ENCODE results near the gene CDIPT. TPM values are rescaled to one million over a fixed set of nuclear protein-coding genes. Genes with fewer than 3 reads are reported as not detected.

Gene CDIPT
- total RNA-seq, 2 experiments from 2014 or later = 39.5 to 43.9 TPM

DNA sequence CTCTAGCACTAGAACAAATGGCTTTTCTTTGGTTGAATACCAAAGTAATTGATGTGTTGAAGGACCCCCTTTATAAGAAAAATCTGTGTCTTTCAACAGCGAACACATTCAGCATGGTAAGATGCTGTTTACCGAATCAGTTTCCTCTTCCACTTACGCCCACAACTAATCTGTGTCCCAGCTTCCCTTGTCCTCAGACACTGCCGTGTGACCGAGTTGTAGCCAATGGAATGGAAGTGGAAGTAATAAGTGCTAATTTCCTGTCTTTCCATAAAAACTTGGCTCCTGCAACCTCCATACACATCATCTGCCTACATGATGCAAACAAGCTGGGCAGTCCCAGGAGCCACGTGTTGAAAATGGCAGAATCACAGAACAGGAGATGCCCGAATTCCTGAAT lies 10.4 kb downstream of the CDIPT start:
- POLR2A ChIA-PET = interaction anchor here (1.1 kb wide), 1 partner anchor 142 kb away, joined by 3 read pairs; no protein-coding TSS in a partner anchor
- no peak for DNase-seq
- peaks cover 6% of the 10 kb centered on the region for H3K36me3 Mint-ChIP-seq
- intact Hi-C loops (cut with micrococcal nuclease) = no loop called here
- CTCF ChIA-PET = interaction anchor here (0.9 to 1.3 kb wide), 2 partner anchors 9 to 11 kb away, joined by 3 to 4 read pairs; partner anchors contain the start of gene CDIPT
- no peak overlapping the region for H3K27ac Mint-ChIP-seq
- no peaks in the 10 kb centered on the region for H3K9me3 Mint-ChIP-seq
- H3K4me1 Mint-ChIP-seq (ENCODE audit: low read depth) = peaks cover 9% of the 10 kb centered on the region
- no peak overlapping the region for H3K4me3 Mint-ChIP-seq
- H3K27me3 Mint-ChIP-seq = no peaks in the 10 kb centered on the region

- POLR2A ChIA-PET = no interaction called here
- intact Hi-C loops (cut with micrococcal nuclease) = no loop called here
- Mint-ChIP-seq H3K4me3 (no peak overlapping the region), H3K27ac (no peak overlapping the region), H3K4me1 (ENCODE audit: low read depth) (peaks cover 9% of the 10 kb centered on the region), H3K36me3 (peaks cover 11% of the 10 kb centered on the region), H3K27me3 (no peaks in the 10 kb centered on the region), H3K9me3 (no peaks in the 10 kb centered on the region)
- no peak for DNase-seq
- CTCF ChIA-PET = interaction anchor here (0.6 to 3.6 kb wide), 3 partner anchors 24 to 184 kb away, joined by 3 to 62 read pairs (median 4); partner anchors contain the start of gene PAGR1
Observed at GRCh38 chr16:29850998-29851397, 12.0 kb downstream of the CDIPT start.

GRCh38 chr16:29849505-29849904 lies 13.5 kb downstream of the CDIPT start:
- Mint-ChIP-seq H3K4me1 (ENCODE audit: low read depth) (peaks cover 6% of the 10 kb centered on the region), H3K4me3 (no peak overlapping the region), H3K27ac (no peak overlapping the region), H3K9me3 (no peaks in the 10 kb centered on the region), H3K27me3 (no peaks in the 10 kb centered on the region), H3K36me3 (peaks cover 14% of the 10 kb centered on the region)
- DNase-seq = no peak
- POLR2A ChIA-PET = interaction anchor here (1.0 to 2.4 kb wide), 5 partner anchors 8 to 148 kb away, joined by 4 to 12 read pairs (median 5); partner anchors contain the start of gene PAGR1
- CTCF ChIA-PET = interaction anchor here (0.9 to 4.0 kb wide), 17 partner anchors 11 to 158 kb away, joined by 3 to 97 read pairs (median 8); partner anchors contain the start of genes CDIPT, MVP and PAGR1
- intact Hi-C loops (cut with micrococcal nuclease) = loop anchor here (2.0 kb wide), 1 partner anchor 29 kb away; the partner anchor contains the start of gene MVP

DNA sequence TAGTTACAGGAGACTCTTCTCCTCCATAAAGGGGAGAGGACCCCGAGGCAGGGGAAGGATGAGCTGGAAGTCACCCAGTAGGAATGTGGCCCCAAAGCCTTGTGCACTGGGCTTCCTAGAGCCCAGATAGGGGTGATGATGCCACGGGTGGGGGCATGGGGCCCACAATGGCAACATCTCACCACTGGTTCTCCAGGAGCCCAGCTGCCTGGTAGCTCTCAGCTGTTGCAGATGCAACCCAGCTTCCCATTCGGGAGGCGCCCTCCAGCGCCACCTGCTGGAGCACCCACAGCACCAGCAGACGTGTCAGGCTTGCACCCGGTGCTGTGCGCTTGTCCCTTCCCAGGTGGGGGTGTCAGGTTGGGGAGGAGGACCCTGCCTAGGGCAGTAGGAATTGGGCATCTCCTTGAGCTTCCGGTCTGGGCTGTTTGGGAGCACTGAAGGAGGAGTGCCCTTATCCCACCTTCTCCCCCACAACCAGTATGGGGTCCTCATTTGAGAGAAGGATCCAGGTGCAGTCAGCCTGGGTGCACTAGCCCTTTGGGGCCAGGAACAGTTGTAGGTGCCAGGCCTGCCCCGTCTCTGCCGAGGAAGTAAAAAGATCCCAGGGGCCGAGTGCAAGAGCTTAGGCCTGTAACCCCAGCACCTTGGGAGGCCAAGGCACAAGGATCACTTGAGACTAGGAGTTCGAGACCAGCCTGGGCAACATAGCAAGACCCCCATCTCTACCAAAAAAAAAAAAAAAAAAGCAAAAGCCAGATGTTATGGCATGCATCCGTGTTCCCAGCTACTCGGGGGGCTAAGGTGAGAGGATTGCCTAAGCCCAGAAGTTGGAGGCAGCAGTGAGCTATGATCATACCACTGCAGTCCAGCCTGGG lies 14.4 kb downstream of the CDIPT start:
- Mint-ChIP-seq H3K9me3 (no peaks in the 10 kb centered on the region), H3K27me3 (no peaks in the 10 kb centered on the region), H3K4me1 (ENCODE audit: low read depth) (peaks cover 6% of the 10 kb centered on the region), H3K36me3 (peaks cover 16% of the 10 kb centered on the region), H3K27ac (no peak overlapping the region), H3K4me3 (no peak overlapping the region)
- intact Hi-C loops (cut with micrococcal nuclease) = loop anchor here (1.0 to 2.0 kb wide), 3 partner anchors 28 to 148 kb away; partner anchors contain the start of gene MVP
- CTCF ChIA-PET = interaction anchor here (0.6 to 4.0 kb wide), 58 partner anchors 8 to 229 kb away, joined by 3 to 97 read pairs (median 4); partner anchors contain the start of genes ASPHD1, CDIPT, DOC2A and INO80E
- POLR2A ChIA-PET = interaction anchor here (1.0 to 2.4 kb wide), 7 partner anchors 9 to 148 kb away, joined by 4 to 12 read pairs (median 5); partner anchors contain the start of genes MVP and PAGR1
- DNase-seq = peak; percentile 88

- CTCF ChIA-PET = interaction anchor here (1.8 to 2.2 kb wide), 2 partner anchors 26 to 186 kb away, joined by 5 to 6 read pairs; partner anchors contain the start of gene MVP
- intact Hi-C loops (cut with micrococcal nuclease) = no loop called here
- H3K4me3 Mint-ChIP-seq = no peak overlapping the region
- H3K36me3 Mint-ChIP-seq = peaks cover 22% of the 10 kb centered on the region
- no peaks in the 10 kb centered on the region for H3K27me3 Mint-ChIP-seq
- peaks cover 6% of the 10 kb centered on the region for H3K4me1 Mint-ChIP-seq (ENCODE audit: low read depth)
- H3K27ac Mint-ChIP-seq = no peak overlapping the region
- POLR2A ChIA-PET = no interaction called here
- no peak for DNase-seq
- no peaks in the 10 kb centered on the region for H3K9me3 Mint-ChIP-seq
Observed at GRCh38 chr16:29845656-29846055, 17.4 kb downstream of the CDIPT start.

DNA sequence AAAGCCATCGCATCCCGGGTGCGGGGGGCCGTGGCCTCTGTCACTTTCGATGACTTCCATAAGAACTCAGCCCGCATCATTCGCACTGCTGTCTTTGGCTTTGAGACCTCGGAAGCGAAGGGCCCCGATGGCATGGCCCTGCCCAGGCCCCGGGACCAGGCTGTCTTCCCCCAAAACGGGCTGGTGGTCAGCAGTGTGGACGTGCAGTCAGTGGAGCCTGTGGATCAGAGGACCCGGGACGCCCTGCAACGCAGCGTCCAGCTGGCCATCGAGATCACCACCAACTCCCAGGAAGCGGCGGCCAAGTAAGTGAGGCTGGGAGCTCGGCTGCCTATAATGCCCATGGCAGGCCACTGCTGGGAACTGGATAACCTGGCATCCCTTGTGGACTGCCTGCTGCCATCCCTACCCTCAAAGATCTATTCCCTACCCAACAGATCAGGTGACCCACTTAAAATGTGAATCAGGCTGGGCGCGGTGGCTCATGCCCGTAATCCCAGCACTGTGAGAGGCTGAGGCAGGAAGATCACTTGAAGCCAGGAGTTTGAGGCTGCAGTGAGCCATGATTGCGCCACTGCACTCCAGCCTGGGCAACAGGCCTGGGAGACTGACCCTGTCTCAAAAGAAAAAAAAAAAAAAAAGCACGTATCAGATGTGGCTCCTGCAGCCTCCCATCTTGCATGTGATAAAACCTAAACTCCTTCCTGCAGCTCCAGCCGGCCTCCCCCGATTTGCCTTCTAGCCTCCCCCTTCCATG lies 18.3 kb downstream of the CDIPT start:
- POLR2A ChIA-PET = no interaction called here
- Mint-ChIP-seq H3K4me3 (no peak overlapping the region), H3K27ac (no peak overlapping the region), H3K4me1 (ENCODE audit: low read depth) (peaks cover 6% of the 10 kb centered on the region), H3K9me3 (no peaks in the 10 kb centered on the region), H3K27me3 (no peaks in the 10 kb centered on the region), H3K36me3 (peaks cover 24% of the 10 kb centered on the region)
- DNase-seq = no peak
- CTCF ChIA-PET = interaction anchor here (0.6 to 2.2 kb wide), 2 partner anchors 41 to 187 kb away, joined by 3 to 5 read pairs; no protein-coding TSS in a partner anchor
- intact Hi-C loops (cut with micrococcal nuclease) = no loop called here

DNA sequence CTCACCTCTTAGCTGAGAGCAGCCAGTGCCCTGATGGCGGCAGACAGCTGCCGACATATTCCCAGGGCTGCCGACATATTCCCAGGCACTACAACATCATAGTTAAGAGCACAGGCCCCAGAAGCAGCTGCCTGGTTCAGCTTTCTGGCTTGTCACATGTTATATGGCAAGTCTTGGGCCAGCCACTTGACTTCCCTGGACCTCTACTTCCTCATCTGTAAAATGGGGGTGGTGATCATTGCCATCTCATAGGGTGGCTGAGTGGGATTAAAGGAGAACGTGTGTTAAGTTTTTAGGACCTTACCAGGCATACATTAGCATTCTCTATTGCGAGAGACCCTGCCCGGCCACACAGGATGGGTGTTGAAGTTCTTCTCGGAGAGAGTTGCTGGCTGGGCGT lies 19.1 kb downstream of the CDIPT start:
- Mint-ChIP-seq H3K27ac (peak overlapping the region; percentile 30), H3K4me1 (ENCODE audit: low read depth) (peaks cover 6% of the 10 kb centered on the region), H3K9me3 (no peaks in the 10 kb centered on the region), H3K36me3 (peaks cover 27% of the 10 kb centered on the region), H3K4me3 (no peak overlapping the region), H3K27me3 (no peaks in the 10 kb centered on the region)
- ChIA-PET CTCF (interaction anchor here (1.1 to 1.2 kb wide), 2 partner anchors 8 to 36 kb away, joined by 3 to 4 read pairs; no protein-coding TSS in a partner anchor), POLR2A (no interaction called here)
- intact Hi-C loops (cut with micrococcal nuclease) = no loop called here
- no peak for DNase-seq

- H3K36me3 Mint-ChIP-seq = peaks cover 24% of the 10 kb centered on the region
- intact Hi-C loops (cut with micrococcal nuclease) = no loop called here
- ChIA-PET CTCF (interaction anchor here (0.7 to 1.2 kb wide), 6 partner anchors 9 to 101 kb away, joined by 3 to 4 read pairs (median 3); no protein-coding TSS in a partner anchor), POLR2A (no interaction called here)
- no peaks in the 10 kb centered on the region for H3K9me3 Mint-ChIP-seq
- no peaks in the 10 kb centered on the region for H3K27me3 Mint-ChIP-seq
- no peak for DNase-seq
- peak overlapping the region; percentile 8 for H3K27ac Mint-ChIP-seq
- no peaks in the 10 kb centered on the region for H3K4me1 Mint-ChIP-seq (ENCODE audit: low read depth)
- H3K4me3 Mint-ChIP-seq = no peak overlapping the region
Observed at GRCh38 chr16:29842732-29843346, 20.2 kb downstream of the CDIPT start.

DNA sequence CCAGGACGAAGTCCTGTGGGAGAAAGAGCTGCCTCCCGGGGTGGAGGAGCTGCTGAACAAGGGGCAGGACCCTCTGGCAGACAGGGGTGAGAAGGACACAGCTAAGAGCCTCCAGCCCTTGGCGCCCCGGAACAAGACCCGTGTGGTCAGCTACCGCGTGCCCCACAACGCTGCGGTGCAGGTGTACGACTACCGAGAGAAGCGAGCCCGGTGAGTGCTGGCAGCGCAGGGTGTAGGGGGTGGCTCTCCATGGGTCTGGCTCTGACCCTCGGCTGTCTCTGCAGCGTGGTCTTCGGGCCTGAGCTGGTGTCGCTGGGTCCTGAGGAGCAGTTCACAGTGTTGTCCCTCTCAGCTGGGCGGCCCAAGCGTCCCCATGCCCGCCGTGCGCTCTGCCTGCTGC lies 21.4 kb downstream of the CDIPT start:
- DNase-seq = no peak
- POLR2A ChIA-PET = interaction anchor here (0.8 kb wide), 1 partner anchor 14 kb away, joined by 3 read pairs; no protein-coding TSS in a partner anchor
- intact Hi-C loops (cut with micrococcal nuclease) = no loop called here
- Mint-ChIP-seq H3K27ac (no peak overlapping the region), H3K36me3 (peaks cover 28% of the 10 kb centered on the region), H3K4me3 (no peak overlapping the region), H3K27me3 (no peaks in the 10 kb centered on the region), H3K4me1 (ENCODE audit: low read depth) (no peaks in the 10 kb centered on the region), H3K9me3 (no peaks in the 10 kb centered on the region)
- CTCF ChIA-PET = no interaction called here

DNA sequence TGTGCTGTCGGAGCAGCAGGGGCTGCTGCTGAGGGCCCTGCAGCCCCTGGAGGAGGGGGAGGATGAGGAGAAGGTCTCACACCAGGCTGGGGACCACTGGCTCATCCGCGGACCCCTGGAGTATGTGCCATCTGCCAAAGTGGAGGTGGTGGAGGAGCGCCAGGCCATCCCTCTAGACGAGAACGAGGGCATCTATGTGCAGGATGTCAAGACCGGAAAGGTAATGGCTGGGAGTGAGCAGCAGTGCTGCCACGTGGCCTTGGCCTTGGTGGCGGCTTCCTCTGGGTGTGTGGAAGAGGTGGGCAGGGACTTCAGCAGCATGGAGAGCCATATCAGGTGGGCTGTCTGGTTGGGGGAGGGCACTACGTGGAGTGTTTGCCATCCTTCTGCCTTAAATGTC lies 22.8 kb downstream of the CDIPT start:
- H3K4me3 Mint-ChIP-seq = no peak overlapping the region

GRCh38 chr16:29839822-29840221 lies 23.2 kb downstream of the CDIPT start:
- H3K9me3 Mint-ChIP-seq = no peaks in the 10 kb centered on the region
- peaks cover 34% of the 10 kb centered on the region for H3K36me3 Mint-ChIP-seq
- intact Hi-C loops (cut with micrococcal nuclease) = no loop called here
- ChIA-PET POLR2A (interaction anchor here (1.2 kb wide), 1 partner anchor 13 kb away, joined by 3 read pairs; no protein-coding TSS in a partner anchor), CTCF (interaction anchor here (4.4 kb wide), 1 partner anchor 9 kb away, joined by 24 read pairs; no protein-coding TSS in a partner anchor)
- no peak overlapping the region for H3K27ac Mint-ChIP-seq
- DNase-seq = no peak
- peaks cover 2% of the 10 kb centered on the region for H3K4me1 Mint-ChIP-seq (ENCODE audit: low read depth)
- no peaks in the 10 kb centered on the region for H3K27me3 Mint-ChIP-seq
- H3K4me3 Mint-ChIP-seq = no peak overlapping the region

More for the DNA sequence above, 22.8 kb downstream of the CDIPT start:
- ChIA-PET CTCF (interaction anchor here (4.4 kb wide), 1 partner anchor 8 kb away, joined by 24 read pairs; no protein-coding TSS in a partner anchor), POLR2A (no interaction called here)
- Mint-ChIP-seq H3K9me3 (no peaks in the 10 kb centered on the region), H3K27ac (no peak overlapping the region), H3K27me3 (no peaks in the 10 kb centered on the region), H3K4me1 (ENCODE audit: low read depth) (peaks cover 2% of the 10 kb centered on the region), H3K36me3 (peaks cover 34% of the 10 kb centered on the region)
- DNase-seq = no peak
- intact Hi-C loops (cut with micrococcal nuclease) = no loop called here
